HepG2 (cell line): ENCODE results near the gene RIPK3. TPM values are rescaled to one million over a fixed set of nuclear protein-coding genes. Genes with fewer than 3 reads are reported as not detected.

Experiments used
- ARNTL ChIP-seq: sonication (generic); formaldehyde crosslinking; IDR thresholded peaks from 2 replicates; pipeline ENCODE4 v1.4.0; 2020; ENCODE audit warnings: mild to moderate bottlenecking, missing genetic modification reagents
- ATAD3A ChIP-seq: sonication (generic); formaldehyde crosslinking; IDR thresholded peaks from 2 replicates; pipeline ENCODE4 v1.4.0; 2020; ENCODE audit warnings: missing genetic modification reagents
- CC2D1A ChIP-seq: sonication (generic); formaldehyde crosslinking; IDR thresholded peaks from 2 replicates; pipeline ENCODE4 v1.8.1; 2023; ENCODE audit warnings: mild to moderate bottlenecking, missing genetic modification reagents
- FOXA3 ChIP-seq: IDR thresholded peaks from 2 replicates; pipeline ENCODE4 v1.6.1; 2016; ENCODE audit warnings: missing genetic modification reagents, missing compliant biosample characterization
- FOXJ3 ChIP-seq: sonication (generic); formaldehyde crosslinking; IDR thresholded peaks from 2 replicates; pipeline ENCODE4 v1.4.0; 2020; ENCODE audit warnings: missing genetic modification reagents, mild to moderate bottlenecking, borderline replicate concordance
- GZF1 ChIP-seq: sonication (generic); formaldehyde crosslinking; IDR thresholded peaks from 2 replicates; pipeline ENCODE4 v1.5.1; 2020; ENCODE audit warnings: mild to moderate bottlenecking, missing genetic modification reagents
- KDM5B ChIP-seq: sonication (generic); formaldehyde crosslinking; IDR thresholded peaks from 2 replicates; pipeline ENCODE4 v1.4.0; 2020; ENCODE audit warnings: missing genetic modification reagents, mild to moderate bottlenecking, borderline replicate concordance
- KLF16 ChIP-seq, 2 experiments: sonication (generic) in 1 of 2; formaldehyde crosslinking in 1 of 2; IDR thresholded peaks; 2 replicates each; pipeline versions ENCODE4 v1.6.1 to v1.8.0; 2016 to 2023; ENCODE audit warnings: missing genetic modification reagents in 2 of 2, missing compliant biosample characterization in 1 of 2
- KMT2A ChIP-seq: sonication (generic); formaldehyde crosslinking; IDR thresholded peaks from 2 replicates; pipeline ENCODE4 v1.4.0; 2020; ENCODE audit warnings: missing genetic modification reagents
- MIER2 ChIP-seq: IDR thresholded peaks from 2 replicates; pipeline ENCODE4 v1.6.1; 2016; ENCODE audit warnings: missing biosample characterization, missing genetic modification reagents
- NFE2L1 ChIP-seq: sonication (generic); formaldehyde crosslinking; IDR thresholded peaks from 2 replicates; pipeline ENCODE4 v1.4.0; 2020; ENCODE audit warnings: missing genetic modification reagents, mild to moderate bottlenecking, borderline replicate concordance
- SATB2 ChIP-seq: sonication (generic); formaldehyde crosslinking; IDR thresholded peaks from 2 replicates; pipeline ENCODE4 v1.5.0; 2020; ENCODE audit warnings: missing genetic modification reagents
- THYN1 ChIP-seq: sonication (generic); formaldehyde crosslinking; IDR thresholded peaks from 2 replicates; pipeline ENCODE4 v1.8.1; 2023; ENCODE audit warnings: low read depth, mild to moderate bottlenecking, moderate library complexity, missing genetic modification reagents, borderline replicate concordance
- U2AF2 ChIP-seq: fragments of 200-400 bp; formaldehyde crosslinking; IDR thresholded peaks from 2 replicates; pipeline ENCODE4 v1.6.1; 2017; ENCODE audit warnings: low read depth, mild to moderate bottlenecking, low read length
- ZMYM3 ChIP-seq: sonication (generic); formaldehyde crosslinking; IDR thresholded peaks from 2 replicates; pipeline ENCODE4 v1.5.1; 2020; ENCODE audit warnings: mild to moderate bottlenecking, missing genetic modification reagents
- ZNF230 ChIP-seq: sonication (generic); formaldehyde crosslinking; IDR thresholded peaks from 2 replicates; pipeline ENCODE4 v1.4.0; 2020; ENCODE audit warnings: mild to moderate bottlenecking, missing genetic modification reagents
- ZNF572 ChIP-seq: sonication (generic); formaldehyde crosslinking; IDR thresholded peaks from 2 replicates; pipeline ENCODE4 v1.5.1; 2020; ENCODE audit warnings: mild to moderate bottlenecking, missing genetic modification reagents
- polyA plus RNA-seq, 8 experiments: library from polyadenylated mRNA; depleted of rRNA in 3 of 8; stranded (reverse) in 7 of 8; unstranded in 1 of 8; fragments of >200 nt; fragmentation: Illumina TruSeq in 4 of 8; extraction: Trizol in 4 of 8; gene quantifications; 2 replicates each; pipeline versions ENCODE4 v1.2.1 to v1.2.3, GENCODE V29; 2011 to 2016; ENCODE audit warnings: low read depth in 4 of 8, missing spikeins in 1 of 8, mixed read lengths in 1 of 8; ENCODE audit not compliant: insufficient read depth in 1 of 8
- total RNA-seq, 5 experiments: library from RNA; depleted of rRNA; stranded (reverse); fragments of >200 nt; fragmentation: Illumina TruSeq; extraction: Trizol; gene quantifications; 2 replicates each; pipeline ENCODE4 v1.2.3, GENCODE V29; 2016; ENCODE audit warnings: low read depth in 1 of 5
- TF ChIP-seq, protein P1 (sequence below): sonication (generic); formaldehyde crosslinking; IDR thresholded peaks from 2 replicates; pipeline ENCODE4 v1.4.0; 2020; ENCODE audit warnings: mild to moderate bottlenecking, missing genetic modification reagents
- TF ChIP-seq, protein P2 (sequence below), 2 experiments: IDR thresholded peaks; 2 replicates each; pipeline ENCODE4 v1.6.1; 2011 to 2012; ENCODE audit warnings: low read length in 2 of 2, borderline replicate concordance in 1 of 2, low read depth in 1 of 2, mild to moderate bottlenecking in 1 of 2, moderate library complexity in 1 of 2
- TF ChIP-seq, protein P3 (sequence below): sonication (generic); formaldehyde crosslinking; IDR thresholded peaks from 2 replicates; pipeline ENCODE4 v1.5.0; 2020; ENCODE audit warnings: missing genetic modification reagents

RIPK3 gene
- total and polyA plus RNA-seq, 2 of the 13 experiments (the other 11 are each of a cell fraction or from before 2014, with no cell fraction given) = not detected

DNA sequence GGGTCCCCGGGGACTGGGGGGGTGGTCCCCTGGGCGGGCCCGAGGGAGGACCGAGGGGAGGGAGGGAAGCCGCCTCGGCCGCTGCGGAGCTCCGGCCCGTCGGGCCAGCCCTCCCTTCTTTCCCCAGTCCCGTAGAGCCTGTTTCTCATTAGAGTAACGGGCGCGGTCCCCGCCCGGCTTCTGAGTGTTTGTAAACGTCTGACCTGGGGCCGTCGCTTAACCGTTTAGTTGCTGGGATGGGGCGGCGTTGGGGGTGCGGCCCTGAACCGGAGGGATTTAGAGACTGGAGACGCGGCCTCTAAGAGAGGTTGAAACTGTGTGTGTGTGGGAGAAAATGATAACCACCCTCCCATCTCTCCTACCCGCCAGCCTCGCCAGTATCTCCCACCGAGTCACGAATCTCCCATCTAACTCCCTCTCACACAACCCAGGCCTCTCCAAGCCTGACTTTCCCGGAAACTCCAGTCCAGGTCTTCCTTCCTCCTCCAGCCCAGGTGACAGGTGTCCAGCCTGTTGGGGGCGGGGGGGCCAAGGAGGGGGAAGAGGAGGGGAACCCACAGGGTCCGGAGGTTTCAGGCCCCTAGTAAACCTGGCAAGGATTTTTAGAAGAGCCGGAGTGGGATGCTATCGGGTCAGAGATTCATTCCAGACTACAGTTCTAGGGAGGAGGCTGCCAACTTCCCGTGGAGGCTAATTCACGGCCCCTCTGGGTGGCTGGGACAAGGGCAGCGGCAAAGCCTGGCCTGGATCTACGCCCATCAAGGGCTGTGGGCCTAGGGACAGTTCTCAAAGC, 27.1 kb upstream of the RIPK3 start (continued):
- TF ChIP-seq, protein P1, sequence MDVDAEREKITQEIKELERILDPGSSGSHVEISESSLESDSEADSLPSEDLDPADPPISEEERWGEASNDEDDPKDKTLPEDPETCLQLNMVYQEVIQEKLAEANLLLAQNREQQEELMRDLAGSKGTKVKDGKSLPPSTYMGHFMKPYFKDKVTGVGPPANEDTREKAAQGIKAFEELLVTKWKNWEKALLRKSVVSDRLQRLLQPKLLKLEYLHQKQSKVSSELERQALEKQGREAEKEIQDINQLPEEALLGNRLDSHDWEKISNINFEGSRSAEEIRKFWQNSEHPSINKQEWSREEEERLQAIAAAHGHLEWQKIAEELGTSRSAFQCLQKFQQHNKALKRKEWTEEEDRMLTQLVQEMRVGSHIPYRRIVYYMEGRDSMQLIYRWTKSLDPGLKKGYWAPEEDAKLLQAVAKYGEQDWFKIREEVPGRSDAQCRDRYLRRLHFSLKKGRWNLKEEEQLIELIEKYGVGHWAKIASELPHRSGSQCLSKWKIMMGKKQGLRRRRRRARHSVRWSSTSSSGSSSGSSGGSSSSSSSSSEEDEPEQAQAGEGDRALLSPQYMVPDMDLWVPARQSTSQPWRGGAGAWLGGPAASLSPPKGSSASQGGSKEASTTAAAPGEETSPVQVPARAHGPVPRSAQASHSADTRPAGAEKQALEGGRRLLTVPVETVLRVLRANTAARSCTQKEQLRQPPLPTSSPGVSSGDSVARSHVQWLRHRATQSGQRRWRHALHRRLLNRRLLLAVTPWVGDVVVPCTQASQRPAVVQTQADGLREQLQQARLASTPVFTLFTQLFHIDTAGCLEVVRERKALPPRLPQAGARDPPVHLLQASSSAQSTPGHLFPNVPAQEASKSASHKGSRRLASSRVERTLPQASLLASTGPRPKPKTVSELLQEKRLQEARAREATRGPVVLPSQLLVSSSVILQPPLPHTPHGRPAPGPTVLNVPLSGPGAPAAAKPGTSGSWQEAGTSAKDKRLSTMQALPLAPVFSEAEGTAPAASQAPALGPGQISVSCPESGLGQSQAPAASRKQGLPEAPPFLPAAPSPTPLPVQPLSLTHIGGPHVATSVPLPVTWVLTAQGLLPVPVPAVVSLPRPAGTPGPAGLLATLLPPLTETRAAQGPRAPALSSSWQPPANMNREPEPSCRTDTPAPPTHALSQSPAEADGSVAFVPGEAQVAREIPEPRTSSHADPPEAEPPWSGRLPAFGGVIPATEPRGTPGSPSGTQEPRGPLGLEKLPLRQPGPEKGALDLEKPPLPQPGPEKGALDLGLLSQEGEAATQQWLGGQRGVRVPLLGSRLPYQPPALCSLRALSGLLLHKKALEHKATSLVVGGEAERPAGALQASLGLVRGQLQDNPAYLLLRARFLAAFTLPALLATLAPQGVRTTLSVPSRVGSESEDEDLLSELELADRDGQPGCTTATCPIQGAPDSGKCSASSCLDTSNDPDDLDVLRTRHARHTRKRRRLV = 0 out of 2 replicates have a peak, but pooled peaks have one; percentile 49
- no peak for TF ChIP-seq SATB2
- TF ChIP-seq, protein P2, sequence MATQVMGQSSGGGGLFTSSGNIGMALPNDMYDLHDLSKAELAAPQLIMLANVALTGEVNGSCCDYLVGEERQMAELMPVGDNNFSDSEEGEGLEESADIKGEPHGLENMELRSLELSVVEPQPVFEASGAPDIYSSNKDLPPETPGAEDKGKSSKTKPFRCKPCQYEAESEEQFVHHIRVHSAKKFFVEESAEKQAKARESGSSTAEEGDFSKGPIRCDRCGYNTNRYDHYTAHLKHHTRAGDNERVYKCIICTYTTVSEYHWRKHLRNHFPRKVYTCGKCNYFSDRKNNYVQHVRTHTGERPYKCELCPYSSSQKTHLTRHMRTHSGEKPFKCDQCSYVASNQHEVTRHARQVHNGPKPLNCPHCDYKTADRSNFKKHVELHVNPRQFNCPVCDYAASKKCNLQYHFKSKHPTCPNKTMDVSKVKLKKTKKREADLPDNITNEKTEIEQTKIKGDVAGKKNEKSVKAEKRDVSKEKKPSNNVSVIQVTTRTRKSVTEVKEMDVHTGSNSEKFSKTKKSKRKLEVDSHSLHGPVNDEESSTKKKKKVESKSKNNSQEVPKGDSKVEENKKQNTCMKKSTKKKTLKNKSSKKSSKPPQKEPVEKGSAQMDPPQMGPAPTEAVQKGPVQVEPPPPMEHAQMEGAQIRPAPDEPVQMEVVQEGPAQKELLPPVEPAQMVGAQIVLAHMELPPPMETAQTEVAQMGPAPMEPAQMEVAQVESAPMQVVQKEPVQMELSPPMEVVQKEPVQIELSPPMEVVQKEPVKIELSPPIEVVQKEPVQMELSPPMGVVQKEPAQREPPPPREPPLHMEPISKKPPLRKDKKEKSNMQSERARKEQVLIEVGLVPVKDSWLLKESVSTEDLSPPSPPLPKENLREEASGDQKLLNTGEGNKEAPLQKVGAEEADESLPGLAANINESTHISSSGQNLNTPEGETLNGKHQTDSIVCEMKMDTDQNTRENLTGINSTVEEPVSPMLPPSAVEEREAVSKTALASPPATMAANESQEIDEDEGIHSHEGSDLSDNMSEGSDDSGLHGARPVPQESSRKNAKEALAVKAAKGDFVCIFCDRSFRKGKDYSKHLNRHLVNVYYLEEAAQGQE (IDR thresholded peaks at IDR 0.05; ENCODE audit: borderline replicate concordance in 1 of 2, low read depth in 1 of 2, low read length in 2 of 2) = no peak
- TF ChIP-seq KDM5B (CRISPR knock-in tag) = peak; percentile 49
- peak; percentile 22; the same call in 1 of the 2 replicates for TF ChIP-seq KMT2A
- TF ChIP-seq, protein P3, sequence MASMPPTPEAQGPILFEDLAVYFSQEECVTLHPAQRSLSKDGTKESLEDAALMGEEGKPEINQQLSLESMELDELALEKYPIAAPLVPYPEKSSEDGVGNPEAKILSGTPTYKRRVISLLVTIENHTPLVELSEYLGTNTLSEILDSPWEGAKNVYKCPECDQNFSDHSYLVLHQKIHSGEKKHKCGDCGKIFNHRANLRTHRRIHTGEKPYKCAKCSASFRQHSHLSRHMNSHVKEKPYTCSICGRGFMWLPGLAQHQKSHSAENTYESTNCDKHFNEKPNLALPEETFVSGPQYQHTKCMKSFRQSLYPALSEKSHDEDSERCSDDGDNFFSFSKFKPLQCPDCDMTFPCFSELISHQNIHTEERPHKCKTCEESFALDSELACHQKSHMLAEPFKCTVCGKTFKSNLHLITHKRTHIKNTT (CRISPR knock-in tag) = no peak
- peak; percentile 77 for TF ChIP-seq ARNTL (CRISPR knock-in tag)
- 0 out of 2 replicates have a peak, but pooled peaks have one; percentile 82 for TF ChIP-seq THYN1 (CRISPR knock-in tag)
- TF ChIP-seq NFE2L1 (CRISPR knock-in tag) = 0 out of 2 replicates have a peak, but pooled peaks have one; percentile 77
- TF ChIP-seq ZMYM3 (CRISPR knock-in tag) = peak; percentile 45; the same call in 1 of the 2 replicates
- TF ChIP-seq U2AF2 = no peak
- 0 out of 2 replicates have a peak, but pooled peaks have one; percentile 8 for TF ChIP-seq FOXA3 (CRISPR knock-in tag)
- no peak for TF ChIP-seq CC2D1A (CRISPR knock-in tag)
- peak; percentile 64 for TF ChIP-seq GZF1 (CRISPR knock-in tag)
- TF ChIP-seq KLF16 (CRISPR knock-in tag; IDR thresholded peaks at IDR 0.05) = 0 out of 4 replicates have a peak, but pooled peaks of 1 of the 2 experiments have one; percentile 37
- peak; percentile 90; the same call in 1 of the 2 replicates for TF ChIP-seq ZNF230
- TF ChIP-seq MIER2 (CRISPR knock-in tag) = no peak
- no peak for TF ChIP-seq ATAD3A (CRISPR knock-in tag)
- TF ChIP-seq ZNF572 (CRISPR knock-in tag) = peak; percentile 79
- no peak for TF ChIP-seq FOXJ3 (CRISPR knock-in tag)
